Fibroblast of upper back skin (primary cell): ENCODE measurements around the gene MYO1H.
"Not testable (repeated sequence)": the region's sequence is repeated elsewhere in the genome, so short reads cannot be mapped to it uniquely, and the experiment has no call there.

Experiments
- DNase-seq: peaks from one replicate; pipeline ENCODE4 v3.0.0-alpha.2; 2013

Gene MYO1H

DNA sequence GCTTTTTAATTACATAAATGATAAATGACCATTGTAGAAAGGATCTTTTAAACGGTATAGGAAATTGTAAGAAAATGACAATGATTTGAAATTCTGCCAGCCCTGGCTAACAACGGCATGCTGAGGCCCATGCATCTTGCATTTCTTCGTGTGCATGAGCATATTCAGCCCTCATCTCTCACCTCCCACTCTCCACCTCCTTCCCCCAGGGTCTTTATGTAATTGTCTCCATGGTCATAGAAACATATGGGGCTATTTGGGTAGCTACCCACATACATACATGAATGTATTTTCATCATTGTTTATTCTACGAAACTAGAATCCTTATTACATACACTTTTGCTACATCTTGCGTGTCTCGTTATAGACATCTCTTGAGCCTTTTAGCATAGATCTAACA lies 4.5 kb downstream of the MYO1H start:
- no peak for DNase-seq

GRCh38 chr12:109356577-109356976 lies 8.9 kb downstream of the MYO1H start:
- DNase-seq = no peak

GRCh38 chr12:109357032-109357431 lies 9.3 kb downstream of the MYO1H start:
- DNase-seq = no peak

DNA sequence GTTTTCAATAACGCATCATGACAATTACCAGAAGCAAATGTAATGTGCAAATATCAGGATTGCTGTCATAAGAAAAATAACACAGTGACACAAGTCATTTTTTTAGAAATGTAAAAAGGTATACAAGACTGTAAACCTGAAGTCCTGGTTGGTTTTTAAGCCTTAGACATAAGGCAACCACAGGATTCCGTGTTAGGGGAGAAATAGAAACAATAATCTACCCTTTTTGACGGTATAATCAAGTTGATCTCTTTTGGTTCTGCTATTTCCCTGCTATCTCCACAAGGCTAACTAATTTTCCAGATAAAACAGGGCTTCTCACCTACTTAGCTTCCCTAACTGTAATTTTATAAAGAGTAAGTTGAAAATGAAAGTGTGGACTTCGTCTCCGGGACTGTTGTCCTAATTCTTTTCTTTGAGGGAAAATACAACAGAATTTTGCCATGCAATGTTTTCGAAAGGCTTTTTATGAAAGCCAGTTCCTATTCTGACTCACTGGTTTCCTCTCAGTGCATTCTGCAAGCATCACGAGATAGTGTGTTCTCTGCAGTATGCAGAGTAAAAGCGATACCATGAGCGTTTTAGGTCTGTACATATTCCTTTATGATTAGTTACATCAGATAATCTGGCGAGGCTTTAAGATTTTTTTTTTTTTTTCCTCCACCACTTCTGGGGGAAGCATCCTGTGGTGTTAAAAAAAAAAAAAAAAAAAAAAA lies 10.6 kb downstream of the MYO1H start:
- no peak for DNase-seq

DNA sequence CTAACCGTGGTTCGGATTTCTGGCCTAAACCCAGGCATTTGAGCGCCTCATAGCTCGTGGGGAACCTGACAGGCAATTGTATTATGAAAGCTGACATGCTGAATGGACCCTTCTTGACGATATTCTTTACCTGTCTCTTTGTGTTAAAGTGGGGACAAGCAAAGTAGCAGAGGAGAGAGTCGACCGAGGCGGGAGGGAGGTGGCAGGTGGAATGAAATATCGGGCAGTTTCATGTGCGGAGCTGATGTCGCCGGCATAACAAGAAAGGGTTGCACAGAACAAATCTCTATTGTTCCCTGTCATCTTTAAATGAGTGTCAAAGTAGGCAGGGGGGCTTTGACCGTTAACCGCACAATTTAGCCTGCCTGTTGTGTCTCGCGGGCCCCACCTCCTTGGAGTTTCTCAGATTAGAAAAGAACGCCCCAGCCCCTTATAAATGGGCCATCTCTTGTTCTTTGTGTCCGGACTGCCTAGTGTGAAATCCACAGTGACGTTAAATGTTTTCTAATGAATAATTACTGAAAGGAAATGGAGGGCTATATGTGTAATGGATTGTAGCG lies 11.5 kb downstream of the MYO1H start:
- DNase-seq = no peak

DNA sequence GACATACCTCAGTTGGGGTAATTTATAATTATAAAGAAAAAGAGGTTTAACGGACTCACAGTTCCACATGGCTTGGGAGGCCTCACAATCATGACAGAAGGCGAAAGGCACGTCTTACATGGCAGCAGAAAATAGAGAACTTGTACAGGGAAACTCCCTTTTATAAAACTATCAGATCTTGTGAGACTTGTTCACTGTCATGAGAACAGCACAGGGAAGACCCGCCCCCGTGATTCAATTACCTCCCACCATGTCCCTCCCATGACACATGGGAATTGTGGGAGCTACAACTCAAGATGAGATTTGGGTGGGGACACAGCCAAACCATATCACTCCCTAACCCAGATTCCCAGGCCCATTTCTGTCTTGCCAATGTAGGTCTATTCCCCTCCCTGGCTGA lies 22.1 kb downstream of the MYO1H start:
- no peak for DNase-seq

GRCh38 chr12:109377139-109377685 lies 29.5 kb downstream of the MYO1H start:
- no peak for DNase-seq

GRCh38 chr12:109378569-109378968 lies 30.9 kb downstream of the MYO1H start:
- DNase-seq = no peak

GRCh38 chr12:109382031-109382430 lies 34.3 kb downstream of the MYO1H start:
- no peak for DNase-seq

DNA sequence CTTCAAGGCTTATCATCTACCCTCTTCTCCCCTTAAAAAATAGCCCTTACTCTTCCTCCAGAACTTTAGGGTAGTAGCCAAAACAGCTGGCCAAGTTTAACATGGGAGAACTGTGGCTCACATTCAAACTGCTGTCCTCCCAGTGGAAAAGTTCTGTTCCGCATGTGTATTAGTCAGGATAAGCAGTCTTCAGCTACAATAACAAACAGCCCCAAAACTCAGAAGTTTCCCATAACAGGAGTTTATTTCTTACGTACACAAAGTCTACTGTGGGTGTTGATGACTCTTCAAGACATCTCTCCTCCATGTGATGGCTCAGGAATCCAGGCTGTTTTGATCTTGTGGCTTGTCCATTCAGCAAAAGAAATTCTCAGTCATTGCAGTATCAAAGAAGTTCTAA lies 35.5 kb downstream of the MYO1H start:
- no peak for DNase-seq

- DNase-seq = peak; percentile 40
Measured at GRCh38 chr12:109385339-109386058, 37.8 kb downstream of the MYO1H start.

DNA sequence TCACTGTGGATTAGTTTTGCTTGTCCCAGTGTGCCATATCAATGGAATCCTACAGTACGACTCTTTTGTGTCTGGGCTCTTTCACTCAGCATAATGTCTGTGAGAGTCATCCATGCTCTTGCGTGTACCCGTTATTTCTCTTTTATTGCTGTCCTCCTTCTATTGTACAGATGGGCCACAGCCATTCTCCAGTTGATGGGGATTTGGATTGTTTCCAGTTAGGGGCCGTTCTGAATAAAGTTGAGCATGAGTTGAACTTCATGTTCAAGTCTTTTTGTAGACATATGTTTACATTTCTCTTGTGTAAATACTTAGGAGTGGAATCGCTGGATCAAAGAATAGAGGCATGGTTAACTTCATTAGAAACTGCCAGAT lies 38.3 kb downstream of the MYO1H start:
- no peak for DNase-seq

GRCh38 chr12:109387425-109388166 lies 39.9 kb downstream of the MYO1H start:
- DNase-seq = peak; percentile 29

GRCh38 chr12:109388167-109388563 lies 40.5 kb downstream of the MYO1H start:
- no peak for DNase-seq

GRCh38 chr12:109389146-109389545 lies 41.4 kb downstream of the MYO1H start:
- no peak for DNase-seq

GRCh38 chr12:109393437-109394345 lies 46.0 kb downstream of the MYO1H start:
- DNase-seq = peak; percentile 43

DNA sequence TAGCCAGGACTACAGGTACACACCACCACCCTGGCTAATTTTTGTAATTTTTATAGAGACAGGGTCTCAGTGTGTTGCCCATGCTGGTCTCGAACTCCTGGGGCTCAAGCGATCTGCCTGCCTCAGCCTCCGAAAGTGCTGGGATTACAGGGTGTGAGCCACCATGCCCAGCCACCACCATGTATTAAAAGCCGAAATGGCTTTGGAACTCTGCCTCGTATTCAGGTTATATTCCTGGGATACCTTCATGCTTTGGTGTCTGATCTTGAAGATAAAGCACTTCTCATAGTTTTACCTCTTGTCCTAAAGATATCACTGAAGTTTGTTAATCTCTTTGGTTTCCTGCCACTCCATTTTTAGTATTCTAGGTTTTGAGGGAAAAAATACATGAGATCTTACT lies 47.2 kb downstream of the MYO1H start:
- DNase-seq = no peak

DNA sequence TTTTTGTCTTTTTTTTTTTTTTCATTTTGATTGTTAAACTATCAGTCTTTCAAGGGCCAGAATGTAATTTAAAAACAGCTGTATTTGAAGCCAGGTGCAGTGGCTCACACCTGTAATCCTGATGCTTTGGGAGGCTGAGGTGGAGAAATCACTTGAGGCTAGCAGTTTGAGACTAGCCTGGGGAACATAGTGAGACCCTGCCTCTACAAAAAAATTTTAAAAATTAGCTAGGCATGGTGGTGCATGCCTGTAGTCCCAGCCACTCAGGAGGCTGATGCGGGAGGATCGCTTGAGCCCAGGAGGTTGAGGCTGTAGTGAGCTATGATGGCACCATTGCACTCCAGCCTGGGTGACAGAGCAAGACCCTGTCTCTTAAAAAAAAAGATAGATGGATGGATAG lies 57.1 kb downstream of the MYO1H start:
- not testable (repeated sequence) for DNase-seq

DNA sequence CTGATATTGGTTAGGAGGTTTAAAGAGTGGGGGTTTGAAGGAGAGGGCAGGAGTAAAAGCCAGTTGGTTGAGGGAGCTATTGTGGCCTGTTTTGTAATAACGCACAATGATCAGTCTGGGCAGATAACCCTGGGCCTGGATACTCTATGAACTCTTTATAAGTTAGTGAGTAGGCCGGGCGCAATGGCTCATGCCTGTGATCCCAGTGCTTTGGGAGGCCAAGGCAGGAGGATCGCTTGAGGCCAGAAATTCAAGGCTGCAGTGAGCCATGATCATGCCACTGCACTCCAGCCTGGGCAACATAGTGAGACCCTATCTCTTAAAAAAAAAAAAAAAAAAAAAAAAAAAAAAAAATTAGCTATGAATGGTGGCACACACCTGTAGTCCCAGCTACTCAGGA lies 58.4 kb downstream of the MYO1H start:
- not testable (repeated sequence) for DNase-seq

DNA sequence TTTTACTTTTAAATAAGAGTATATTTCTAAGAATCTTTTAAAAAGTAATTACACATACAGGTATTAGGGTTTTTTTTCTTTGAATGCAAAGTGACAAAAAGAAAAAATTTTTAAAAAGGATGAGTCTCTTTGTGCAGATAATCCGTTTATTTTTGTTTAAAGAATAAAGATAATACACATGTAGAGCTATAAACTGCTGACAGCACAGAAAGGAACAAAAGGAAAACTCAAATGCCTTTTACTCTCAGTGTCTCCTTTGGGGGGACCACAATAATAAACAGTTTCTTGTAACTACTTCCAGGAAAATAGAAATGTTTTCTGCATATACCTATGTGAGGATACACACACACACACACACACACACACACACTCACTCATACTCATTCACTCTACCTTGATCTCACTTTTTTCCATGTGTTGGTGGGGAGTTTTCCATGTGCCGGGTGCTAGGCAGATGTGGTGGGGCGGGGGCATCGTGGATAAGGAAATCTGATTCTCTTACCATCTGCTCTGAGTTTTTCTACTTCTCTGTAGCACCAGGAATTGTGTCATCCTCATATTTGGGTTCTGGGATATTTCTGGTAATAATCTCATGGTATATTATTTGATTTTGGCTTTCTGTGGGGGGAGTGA lies 71.3 kb downstream of the MYO1H start:
- DNase-seq = no peak

GRCh38 chr12:109421355-109422087 lies 73.8 kb downstream of the MYO1H start:
- DNase-seq = no peak
